Heart right ventricle (tissue), 16 donors: Measurements from ENCODE around the gene CTR9. TPM values are rescaled to one million over a fixed set of nuclear protein-coding genes. Genes with fewer than 3 reads are reported as not detected.

Source experiments
- ATAC-seq, 8 donors: fragments of 200-7000 bp; cut with Tn5 transposase; one replicate each; pipeline ENCODE4 v1.9.1; 2020; ENCODE audit warnings: mild to moderate bottlenecking in 8 of 8, moderate library complexity in 8 of 8, moderate number of reproducible peaks in 1 of 8
- DNase-seq, 2 donors: peaks; one replicate each; pipeline ENCODE4 v3.0.0-alpha.2; 2020
- H3K27ac ChIP-seq, 10 donors: fragments of 200-600 bp; sonication (generic) in 2 of 10; one replicate each; pipeline versions ENCODE4 v1.5.0 to v1.8.0; 2020 to 2022; ENCODE audit warnings: mild to moderate bottlenecking in 3 of 10
- H3K27me3 ChIP-seq, 7 donors: fragments of 200-600 bp; one replicate each; pipeline ENCODE4 v1.8.0; 2021 to 2022; ENCODE audit warnings: mild to moderate bottlenecking in 2 of 7
- H3K36me3 ChIP-seq, 9 donors: fragments of 200-600 bp; sonication (generic) in 1 of 9; one replicate each; pipeline versions ENCODE4 v1.5.0 to v1.8.0; 2020 to 2022; ENCODE audit warnings: mild to moderate bottlenecking in 2 of 9
- H3K4me1 ChIP-seq, 9 donors: fragments of 200-600 bp; sonication (generic) in 1 of 9; one replicate each; pipeline versions ENCODE4 v1.5.0 to v1.8.0; 2020 to 2022; ENCODE audit warnings: mild to moderate bottlenecking in 4 of 9
- H3K4me3 ChIP-seq, 10 donors: fragments of 200-600 bp; sonication (generic) in 2 of 10; one replicate each; pipeline versions ENCODE4 v1.5.0 to v1.8.0; 2020 to 2022; ENCODE audit warnings: mild to moderate bottlenecking in 7 of 10, moderate library complexity in 2 of 10
- H3K9me3 ChIP-seq, 11 donors: fragments of 200-600 bp in 10 of 11; sonication (generic) in 2 of 11; one replicate each; pipeline versions ENCODE4 v1.5.0 to v1.8.0; 2013 to 2022; ENCODE audit warnings: mild to moderate bottlenecking in 2 of 11, control low read depth in 1 of 11, moderate library complexity in 1 of 11
- CTCF ChIP-seq, 9 donors: fragments of 200-600 bp; sonication (generic) in 2 of 9; IDR thresholded peaks; one replicate each; pipeline versions ENCODE4 v1.5.0 to v1.8.0; 2021 to 2022; ENCODE audit warnings: antibody characterized with exemption in 9 of 9, mild to moderate bottlenecking in 5 of 9, moderate library complexity in 1 of 9
- WGBS, 2 donors: extraction: QIAGEN DNeasy Blood & Tissue Kit; methylation state at CpG; one replicate each; pipeline ENCODE4 v1.1.7; 2013; ENCODE audit warnings: inconsistent platforms in 1 of 2; 5-methylcytosine and 5-hydroxymethylcytosine counted together
- intact Hi-C, 10 donors: fragments of 100-400 bp; cut with DNase I; formaldehyde crosslinking; loops; one replicate each; pipeline versions ENCODE4 v1.11.1 to v1.14.2; 2022
- polyA plus RNA-seq, 2 donors: library from polyadenylated mRNA; stranded (reverse); fragments of 200-250 nt; gene quantifications; one replicate each; pipeline ENCODE4 v1.2.3, GENCODE V29; 2013
- total RNA-seq, 10 donors: library from RNA; stranded (reverse); fragmentation: NEBNext Ultra II Directional in 3 of 10; extraction: Animal tissue kit (Norgen Biotek cat#: 25700) in 3 of 10; gene quantifications; one replicate each; pipeline versions ENCODE4 v1.2.1 to v1.2.4, GENCODE V29; 2021 to 2023
- donor health status: Arrhythmogenic right ventricular cardiomyopathy.
- donor health status: ischemic (EF 13 %, LVEDD 7.1; RV severe dilation, severe dysfunction).
- donor health status: healthy with polysubstance abuse.
- donor health status: DM: no; HTN: yes; CAD: no.
- donor health status: DM: no; HTN: no; CAD: no.
- donor health status: ischemic (EF 25% LVEDD 6.9; RV normal size, moderate dysfunction).
- donor health status: ischemic (EF 25% LVEDD 5.7; RV mildly dilated, moderate dysfunction).
- donor health status: healthy.
- donor health status: DM: yes; HTN: yes; CAD: no.
- donor health status: Ischemic cardiomyopathy.
- donor health status: ischemic (EF 35%, LVEDD 5.7; RV mildly dilated, moderate dysfunction).
- donor health status: nonischemic (EF 11% LVEDD 7.7; RV severe dilation, severe dysfunction).
- donor health status: DM: yes; HTN: yes; CAD: no.
- donor health status: PGD.
- donor health status: ischemic (EF 29% LVEDD 5.4; RV normal size, mild dysfunction).
- donor health status: nonischemic (EF 23%, LVEDD 6.1; RV moderate dilation, normal function).

The CTR9 gene
- total and polyA plus RNA-seq, 12 donors: 10.4 to 34.8 (median 23.1) TPM

DNA sequence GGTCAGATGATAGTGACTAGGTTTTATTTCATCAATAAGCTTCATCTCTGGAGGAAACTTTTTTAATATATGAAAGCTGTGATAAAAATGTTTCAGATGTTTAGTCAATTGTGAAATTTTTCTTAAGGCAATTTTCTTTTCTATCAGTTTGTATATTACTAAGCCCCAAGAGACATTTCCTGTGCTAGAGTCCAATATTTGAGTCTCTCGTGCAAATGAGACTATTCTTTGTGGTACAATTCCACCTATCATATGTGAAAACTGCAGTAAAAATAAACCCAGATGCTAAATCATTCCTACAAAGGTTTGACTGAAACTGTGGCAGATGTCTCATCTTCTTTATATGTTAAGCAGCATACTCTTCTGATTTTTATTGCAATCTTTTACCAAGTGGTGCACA is 28.0 kb downstream of the CTR9 start:
- Histone ChIP-seq H3K4me3 (no peak overlapping the region), H3K27me3 (no peaks in the 10 kb centered on the region), H3K9me3 (no peaks in the 10 kb centered on the region), H3K4me1 (peaks cover 3 to 52% (median 34%) of the 10 kb centered on the region in 9 donors), H3K27ac (peak overlapping the region in 9 of 10 donors; percentile 23 to 88 (median 71)), H3K36me3 (peaks cover 0 to 57% (median 18%) of the 10 kb centered on the region in 9 donors)
- TF ChIP-seq CTCF (IDR thresholded peaks at IDR 0.05): no peak
- ATAC-seq: no peak
- intact Hi-C loops: loop anchor here in 1 of 10 donors (10.0 kb wide), 1 partner anchor 1006 kb away; no protein-coding TSS in a partner anchor
- DNase-seq: no peak
- 61 to 67% methylated on average over 1 of the region's 1 CpG for WGBS, 2 donors

- DNase-seq (no peak), ATAC-seq (no peak)
- no peak overlapping the region for H3K27ac ChIP-seq
- WGBS, 2 donors: 96 to 97% methylated on average over 2 of the region's 2 CpGs
- intact Hi-C loops: loop anchor here in 1 of 10 donors (10.0 kb wide), 1 partner anchor 135 kb away; no protein-coding TSS in a partner anchor
- H3K4me3 ChIP-seq: no peak overlapping the region
- no peaks in the 10 kb centered on the region for H3K27me3 ChIP-seq
- no peaks in the 10 kb centered on the region for H3K9me3 ChIP-seq
- TF ChIP-seq CTCF (IDR thresholded peaks at IDR 0.05): no peak
- H3K4me1 ChIP-seq: peaks cover 6 to 61% (median 43%) of the 10 kb centered on the region in 9 donors
- peaks cover 0 to 47% (median 18%) of the 10 kb centered on the region in 9 donors for H3K36me3 ChIP-seq
These were observed 29.0 kb downstream of the CTR9 start for GRCh38 chr11:10780040-10780439.

GRCh38 chr11:10784232-10785145 is 33.4 kb downstream of the CTR9 start:
- 36 to 39% methylated on average over 10 of the region's 10 CpGs for WGBS, 2 donors
- DNase-seq: peak; percentile 26 to 52
- Histone ChIP-seq H3K4me3 (no peak overlapping the region), H3K4me1 (peaks cover 6 to 43% (median 25%) of the 10 kb centered on the region in 9 donors), H3K36me3 (peaks cover 0 to 12% (median 0%) of the 10 kb centered on the region in 9 donors), H3K27me3 (no peaks in the 10 kb centered on the region), H3K27ac (peak overlapping the region in 6 of 10 donors; percentile 10 to 57 (median 36)), H3K9me3 (no peaks in the 10 kb centered on the region)
- ATAC-seq: peak; percentile 53 to 87 (median 80)
- no peak for TF ChIP-seq CTCF (IDR thresholded peaks at IDR 0.05)
- intact Hi-C loops: loop anchor here in 2 of 10 donors (1.0 to 10.0 kb wide), 2 partner anchors 23 to 130 kb away; no protein-coding TSS in a partner anchor

DNA sequence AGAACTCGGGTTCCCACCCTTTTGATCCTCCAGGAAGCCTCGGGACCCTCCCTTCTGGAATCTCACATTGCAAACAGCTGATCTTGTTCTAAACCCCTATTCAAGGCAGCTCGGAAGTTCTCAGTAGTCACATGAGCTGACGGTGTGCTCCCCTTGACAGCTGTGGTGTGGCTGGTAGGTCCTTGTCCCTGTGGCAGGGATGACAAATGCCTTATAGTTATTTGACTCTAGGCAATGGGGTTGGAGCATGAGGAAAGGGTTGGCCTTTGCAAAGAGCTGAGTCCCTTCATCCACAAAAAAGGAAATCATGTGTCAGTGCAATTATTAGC is 34.1 kb downstream of the CTR9 start:
- TF ChIP-seq CTCF (IDR thresholded peaks at IDR 0.05): no peak
- Histone ChIP-seq H3K36me3 (peaks cover 0 to 6% (median 0%) of the 10 kb centered on the region in 9 donors), H3K4me3 (no peak overlapping the region), H3K27me3 (no peaks in the 10 kb centered on the region), H3K9me3 (no peaks in the 10 kb centered on the region), H3K4me1 (peaks cover 6 to 42% (median 25%) of the 10 kb centered on the region in 9 donors), H3K27ac (peak overlapping the region in 5 of 10 donors; percentile 14 to 57 (median 45))
- intact Hi-C loops: loop anchor here in 2 of 10 donors (1.0 to 10.0 kb wide), 2 partner anchors 22 to 130 kb away; no protein-coding TSS in a partner anchor
- WGBS, 2 donors: 58 to 63% methylated on average over 4 of the region's 4 CpGs
- DNase-seq: no peak
- peak in 3 of 8 donors; percentile 21 to 36 (median 22) for ATAC-seq
